Kidney epithelial cell (primary cell): ENCODE results near the gene HLA-DMB. TPM values are rescaled to one million over a fixed set of nuclear protein-coding genes. Genes with fewer than 3 reads are reported as not detected.

Experiments used
- DNase-seq: peaks from one replicate; pipeline ENCODE4 v3.0.0-alpha.2; 2010; ENCODE audit warnings: low read depth
- H3K27me3 ChIP-seq: 2 replicates; pipeline ENCODE4 v1.6.0; 2011; ENCODE audit warnings: low read length; ENCODE audit not compliant: control insufficient read depth, insufficient read depth
- H3K36me3 ChIP-seq: 2 replicates; pipeline ENCODE4 v1.5.1; 2011; ENCODE audit warnings: low read length; ENCODE audit not compliant: control insufficient read depth, insufficient read depth
- H3K4me3 ChIP-seq: 2 replicates; pipeline ENCODE4 v1.5.1; 2011; ENCODE audit warnings: low read depth, mild to moderate bottlenecking, control low read depth, low read length
- CTCF ChIP-seq: IDR thresholded peaks from 2 replicates; pipeline ENCODE4 v1.5.1; 2011; ENCODE audit warnings: mild to moderate bottlenecking, moderate library complexity, low read length, control low read depth, inconsistent platforms; ENCODE audit not compliant: insufficient read depth, poor library complexity, severe bottlenecking
- total RNA-seq: library from RNA; depleted of rRNA; stranded (reverse); fragments of >200 nt; gene quantifications from 2 replicates; pipeline ENCODE4 v1.2.3, GENCODE V29; 2015

Gene HLA-DMB
- total RNA-seq, 1 donor from 2014 or later, result 1.0 TPM

- no peaks in the 10 kb centered on the region for H3K36me3 ChIP-seq
- TF ChIP-seq CTCF, result no peak
- no peak for DNase-seq
- H3K4me3 ChIP-seq, result no peak overlapping the region
- peaks cover 7% of the 10 kb centered on the region for H3K27me3 ChIP-seq
Measured at GRCh38 chr6:32949113-32949512, 8.3 kb upstream of the HLA-DMB start.

- peaks cover 10% of the 10 kb centered on the region for H3K27me3 ChIP-seq
- peak; percentile 74 for TF ChIP-seq CTCF
- no peak for DNase-seq
- no peak overlapping the region for H3K4me3 ChIP-seq
- no peaks in the 10 kb centered on the region for H3K36me3 ChIP-seq
Measured at GRCh38 chr6:32947552-32948465, 7.0 kb upstream of the HLA-DMB start.

GRCh38 chr6:32946893-32947292 is 6.1 kb upstream of the HLA-DMB start:
- Histone ChIP-seq H3K36me3 (no peaks in the 10 kb centered on the region), H3K27me3 (peaks cover 10% of the 10 kb centered on the region), H3K4me3 (no peak overlapping the region)
- no peak for DNase-seq
- no peak for TF ChIP-seq CTCF

GRCh38 chr6:32945953-32946352 is 5.1 kb upstream of the HLA-DMB start:
- Histone ChIP-seq H3K27me3 (peaks cover 10% of the 10 kb centered on the region), H3K4me3 (no peak overlapping the region), H3K36me3 (no peaks in the 10 kb centered on the region)
- no peak for DNase-seq
- no peak for TF ChIP-seq CTCF

- TF ChIP-seq CTCF, result no peak
Measured at GRCh38 chr6:32945108-32945760, 4.4 kb upstream of the HLA-DMB start.

More at GRCh38 chr6:32945108-32945760, 4.4 kb upstream of the HLA-DMB start:
- Histone ChIP-seq H3K36me3 (no peaks in the 10 kb centered on the region), H3K27me3 (peaks cover 8% of the 10 kb centered on the region), H3K4me3 (no peak overlapping the region)
- DNase-seq, result no peak
